Cardiac fibroblast (primary cell): ENCODE results near the gene DMRTC2.

ENCODE experiments used
- DNase-seq, 2 donors: peaks; one replicate each; pipeline versions ENCODE4 v3.0.0 to v3.0.0-alpha.2; 2010; ENCODE audit warnings: low read depth in 2 of 2
- H3K4me3 ChIP-seq, 2 donors: replicated peaks in 1 of 2; 1 replicate in 1 of 2; 2 replicates in 1 of 2; pipeline ENCODE4 v1.5.1; 2011; ENCODE audit warnings: low read depth in 2 of 2, low read length in 2 of 2, mild to moderate bottlenecking in 2 of 2, moderate library complexity in 1 of 2
- CTCF ChIP-seq: IDR thresholded peaks from one replicate; pipeline ENCODE4 v1.5.1; 2011; ENCODE audit warnings: low read depth, mild to moderate bottlenecking, low read length, inconsistent platforms

The DMRTC2 gene

GRCh38 chr19:41860419-41861115, 15.7 kb downstream of the DMRTC2 start:
- DNase-seq: peak; percentile 34 to 44
- H3K4me3 ChIP-seq: peak overlapping the region; percentile 68 to 95
- TF ChIP-seq CTCF: no peak

- peak overlapping the region; percentile 68 to 95 for H3K4me3 ChIP-seq
- no peak for TF ChIP-seq CTCF
- DNase-seq: no peak
Observed at GRCh38 chr19:41861116-41861768, 16.4 kb downstream of the DMRTC2 start.

GRCh38 chr19:41861846-41862245, 17.0 kb downstream of the DMRTC2 start:
- no peak for TF ChIP-seq CTCF
- no peak for DNase-seq
- peak overlapping the region in 1 of 2 donors; percentile 68 for H3K4me3 ChIP-seq

GRCh38 chr19:41862445-41862986, 17.7 kb downstream of the DMRTC2 start:
- H3K4me3 ChIP-seq: peak overlapping the region in 1 of 2 donors; percentile 68
- DNase-seq: no peak
- TF ChIP-seq CTCF: no peak

GRCh38 chr19:41863209-41863931, 18.5 kb downstream of the DMRTC2 start:
- no peak overlapping the region for H3K4me3 ChIP-seq
- no peak for DNase-seq
- no peak for TF ChIP-seq CTCF

- H3K4me3 ChIP-seq: no peak overlapping the region
- DNase-seq: no peak
- no peak for TF ChIP-seq CTCF
Observed at GRCh38 chr19:41864374-41864773, 19.5 kb downstream of the DMRTC2 start.
